GM12872 (cell line): Measurements from ENCODE around the gene NRXN3.

Source experiments
- TF ChIP-seq, protein P1 (sequence below): IDR thresholded peaks from 3 replicates; pipeline ENCODE4 v1.5.1; 2011; ENCODE audit warnings: low read depth, mild to moderate bottlenecking, low read length, moderate library complexity; ENCODE audit not compliant: insufficient read depth

The NRXN3 gene

DNA sequence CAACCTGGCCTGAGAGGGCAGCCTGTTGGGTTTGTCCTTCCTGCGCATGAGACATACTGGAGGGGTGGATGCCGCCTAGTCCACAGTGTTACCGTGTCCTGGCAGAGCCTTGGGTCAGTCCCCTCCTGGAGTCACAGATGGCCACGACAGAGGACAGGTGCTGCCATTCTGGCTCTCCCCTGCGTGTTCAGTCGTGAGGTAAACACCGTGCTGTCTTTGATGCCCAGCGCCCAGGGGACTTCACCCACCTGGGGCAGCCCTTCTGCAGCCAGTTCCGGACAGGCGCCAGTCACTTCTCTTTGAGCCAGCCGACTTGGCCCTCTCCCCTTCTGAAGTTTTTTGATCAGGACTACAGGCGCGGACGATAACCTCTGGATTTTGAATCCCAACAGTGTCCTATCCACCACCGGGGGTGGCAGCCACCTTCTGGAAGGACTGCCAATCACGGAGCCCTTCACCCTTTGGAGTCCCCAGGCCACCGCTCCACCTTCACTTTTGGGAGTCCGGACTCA is 1108.2 kb downstream of the NRXN3 start:
- TF ChIP-seq, protein P1, sequence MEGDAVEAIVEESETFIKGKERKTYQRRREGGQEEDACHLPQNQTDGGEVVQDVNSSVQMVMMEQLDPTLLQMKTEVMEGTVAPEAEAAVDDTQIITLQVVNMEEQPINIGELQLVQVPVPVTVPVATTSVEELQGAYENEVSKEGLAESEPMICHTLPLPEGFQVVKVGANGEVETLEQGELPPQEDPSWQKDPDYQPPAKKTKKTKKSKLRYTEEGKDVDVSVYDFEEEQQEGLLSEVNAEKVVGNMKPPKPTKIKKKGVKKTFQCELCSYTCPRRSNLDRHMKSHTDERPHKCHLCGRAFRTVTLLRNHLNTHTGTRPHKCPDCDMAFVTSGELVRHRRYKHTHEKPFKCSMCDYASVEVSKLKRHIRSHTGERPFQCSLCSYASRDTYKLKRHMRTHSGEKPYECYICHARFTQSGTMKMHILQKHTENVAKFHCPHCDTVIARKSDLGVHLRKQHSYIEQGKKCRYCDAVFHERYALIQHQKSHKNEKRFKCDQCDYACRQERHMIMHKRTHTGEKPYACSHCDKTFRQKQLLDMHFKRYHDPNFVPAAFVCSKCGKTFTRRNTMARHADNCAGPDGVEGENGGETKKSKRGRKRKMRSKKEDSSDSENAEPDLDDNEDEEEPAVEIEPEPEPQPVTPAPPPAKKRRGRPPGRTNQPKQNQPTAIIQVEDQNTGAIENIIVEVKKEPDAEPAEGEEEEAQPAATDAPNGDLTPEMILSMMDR: no peak

DNA sequence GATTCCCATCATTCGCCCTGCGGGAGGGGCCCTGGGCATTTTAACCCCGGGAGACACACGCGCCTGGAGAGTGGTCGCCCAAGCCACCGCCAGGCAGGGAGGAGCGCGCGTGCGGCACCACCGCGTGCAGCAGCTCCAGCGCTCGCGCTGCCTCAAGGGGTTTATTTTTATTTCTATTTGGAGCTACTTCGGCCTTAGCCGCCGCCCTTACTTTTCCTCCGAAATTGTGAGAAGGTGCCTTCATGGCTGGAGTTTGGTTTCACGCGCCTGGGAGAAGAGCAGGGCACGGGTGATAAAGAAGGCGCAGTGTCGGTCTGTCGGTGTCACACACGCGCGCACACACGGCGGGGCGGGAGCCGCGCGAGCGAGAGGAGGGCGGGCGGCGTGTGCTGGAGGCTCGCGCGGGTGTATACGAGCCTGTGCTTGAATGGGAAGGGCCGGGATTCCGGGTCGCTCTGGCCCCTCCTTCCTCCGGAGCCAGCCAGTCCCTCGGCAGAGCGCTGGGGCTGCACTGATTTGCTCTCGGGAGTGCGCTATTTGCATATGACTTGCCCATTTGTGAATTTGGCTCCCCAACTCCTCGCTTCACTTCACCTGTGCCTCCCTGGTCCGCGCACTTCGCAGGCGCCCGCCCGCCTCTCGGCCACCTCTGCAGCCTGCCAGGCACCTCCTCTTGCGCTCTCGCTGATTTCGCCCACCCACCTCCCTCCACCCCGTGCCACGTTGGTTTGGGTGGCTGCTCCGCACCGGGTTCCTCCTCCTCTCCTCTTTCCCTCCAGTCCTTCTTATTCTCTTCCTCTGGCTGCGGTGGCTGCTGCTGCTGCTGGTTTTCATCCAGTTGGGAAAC is 1108.8 kb downstream of the NRXN3 start:
- TF ChIP-seq, protein P1: no peak

DNA sequence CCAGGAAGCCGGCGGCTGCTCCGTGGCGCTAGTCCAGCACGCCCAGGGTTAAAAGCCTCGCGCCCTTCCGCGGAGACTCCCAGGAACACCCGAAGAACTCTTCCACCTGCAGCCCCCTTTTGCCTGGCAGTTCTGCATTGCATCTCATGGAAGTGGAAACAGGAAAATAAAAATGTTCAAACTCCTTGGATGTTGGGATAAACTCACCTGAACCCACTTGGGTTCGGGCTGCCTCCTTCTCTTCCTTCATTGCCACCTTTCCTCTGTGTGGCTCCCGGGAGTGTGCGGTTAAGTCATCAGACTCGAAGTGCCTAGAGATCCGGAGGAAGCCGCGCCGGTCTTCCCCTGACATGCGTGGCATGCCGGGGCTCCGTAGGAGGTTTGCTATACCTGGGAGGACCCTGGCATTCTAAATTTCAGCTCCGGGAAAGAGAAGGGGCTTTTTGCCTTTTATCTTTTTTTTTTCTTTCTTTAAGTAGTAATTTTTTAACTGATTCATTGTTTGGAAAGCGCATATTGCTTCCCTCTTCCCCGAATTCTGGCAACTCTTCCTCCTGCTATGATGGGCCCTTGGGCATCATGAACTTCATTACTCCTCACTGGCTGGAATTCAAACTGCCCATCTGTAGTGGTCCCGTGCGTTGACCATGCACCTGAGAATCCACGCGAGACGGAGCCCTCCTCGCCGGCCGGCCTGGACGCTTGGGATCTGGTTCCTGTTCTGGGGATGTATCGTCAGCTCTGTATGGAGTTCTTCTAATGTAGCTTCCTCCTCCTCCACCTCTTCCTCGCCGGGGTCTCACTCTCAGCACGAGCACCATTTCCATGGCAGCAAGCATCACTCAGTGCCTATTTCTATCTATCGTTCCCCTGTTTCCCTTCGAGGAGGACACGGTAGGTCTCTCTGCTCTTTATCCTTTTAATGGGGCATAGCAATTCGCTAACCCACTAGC is 1109.7 kb downstream of the NRXN3 start:
- TF ChIP-seq, protein P1: no peak

DNA sequence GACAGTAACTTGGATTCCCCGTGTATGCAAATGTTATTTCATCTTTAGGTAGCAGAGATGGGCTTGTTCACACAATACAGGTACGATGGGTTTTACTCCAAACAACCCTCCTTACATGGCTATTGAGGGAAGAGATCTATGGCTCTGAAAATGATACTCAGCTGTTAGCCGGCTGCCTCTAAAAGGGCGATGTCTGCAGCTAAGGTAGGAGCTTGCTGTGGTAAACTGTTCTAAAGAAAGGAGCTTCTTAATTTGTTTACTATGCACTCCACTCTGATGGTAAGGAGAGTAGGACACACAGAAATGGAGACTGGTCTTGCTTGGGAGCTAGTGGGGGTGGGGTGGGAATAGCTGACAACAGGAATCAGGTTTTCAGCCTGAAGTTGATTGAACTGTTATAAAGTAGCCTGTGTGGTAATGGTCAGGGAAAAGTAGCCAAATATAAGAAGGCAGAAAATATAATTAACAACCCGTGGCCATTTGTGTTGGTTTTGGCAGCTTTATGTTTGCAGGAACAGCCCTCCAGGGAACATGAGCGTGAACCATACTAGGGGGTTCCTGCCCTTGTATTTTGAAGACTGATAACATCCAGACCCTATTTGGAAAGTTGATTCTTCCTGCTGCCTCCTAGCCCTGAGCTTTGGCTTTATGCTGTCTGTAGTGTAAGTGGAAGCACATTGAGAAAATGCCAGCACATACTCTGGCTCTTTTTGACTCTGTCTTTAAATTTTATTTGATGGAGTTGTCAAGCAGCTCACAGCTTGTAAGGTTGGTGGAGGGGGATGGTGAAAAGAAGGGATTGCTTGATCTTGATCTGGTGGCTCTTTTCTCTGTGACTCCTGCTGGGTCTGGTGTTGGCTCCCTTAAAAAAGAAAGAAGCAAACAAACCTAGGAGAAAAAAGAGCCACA is 1111.3 kb downstream of the NRXN3 start:
- TF ChIP-seq, protein P1: no peak

DNA sequence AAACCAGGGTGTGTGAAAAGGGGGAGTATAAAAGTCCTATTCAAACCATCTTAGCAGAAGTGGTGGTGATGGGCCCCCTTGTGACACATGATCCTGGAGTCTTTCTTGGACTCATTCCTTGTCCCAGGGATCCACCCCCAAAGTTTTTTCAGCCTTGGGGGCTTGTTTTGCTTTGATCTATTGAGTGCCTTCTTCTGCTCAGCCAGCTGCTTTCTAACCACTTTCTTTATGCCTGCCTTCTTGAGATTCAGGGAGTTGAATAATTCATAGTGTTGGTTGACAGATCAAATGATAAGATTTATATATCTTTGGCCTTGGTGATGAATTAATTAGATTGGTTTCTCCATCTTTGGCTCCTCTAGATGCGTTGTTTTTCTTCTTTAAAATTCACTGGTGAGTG is 1114.4 kb downstream of the NRXN3 start:
- TF ChIP-seq, protein P1: no peak

DNA sequence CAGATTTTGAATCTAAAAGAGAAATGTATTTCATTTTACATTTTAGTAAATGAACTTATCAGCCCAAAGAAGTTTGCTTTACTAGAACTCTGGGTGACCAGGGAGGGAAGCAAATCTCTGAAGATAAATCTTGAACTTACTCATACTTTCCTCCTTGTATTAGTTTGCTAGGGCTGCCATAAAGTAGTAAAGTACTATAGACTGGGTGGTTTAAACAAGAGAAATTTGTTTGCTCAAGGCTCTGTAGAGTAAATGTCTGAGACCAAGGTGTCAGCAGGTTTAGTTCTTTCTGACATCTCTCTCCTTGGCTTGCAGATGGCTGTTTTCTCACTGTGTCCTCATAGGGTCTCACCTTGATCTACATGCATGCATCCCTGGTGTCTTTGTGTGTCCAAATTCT is 1115.1 kb downstream of the NRXN3 start:
- TF ChIP-seq, protein P1: no peak

DNA sequence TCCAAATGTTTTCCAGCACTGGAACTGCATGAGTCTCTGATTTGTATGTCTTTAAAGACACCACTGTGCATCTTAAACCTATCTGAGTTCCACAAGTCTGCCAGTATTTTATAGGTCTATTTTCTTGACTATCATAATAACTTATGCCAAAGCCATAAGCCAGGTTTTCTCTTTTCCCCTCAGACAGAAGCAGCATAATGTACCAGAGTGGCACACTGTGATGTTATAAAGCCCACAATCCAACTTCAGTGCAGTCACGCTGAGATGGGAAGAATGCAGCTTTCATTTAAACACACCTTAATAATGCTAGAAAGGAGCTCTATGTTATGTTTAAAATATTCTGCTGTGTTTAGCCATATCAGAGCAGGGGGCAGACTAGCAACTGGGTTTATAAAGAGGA is 1117.8 kb downstream of the NRXN3 start:
- TF ChIP-seq, protein P1: no peak
